ENCODE results near the gene PI4K2A. TPM values are rescaled to one million over a fixed set of nuclear protein-coding genes. Genes with fewer than 3 reads are reported as not detected.
"Not testable (repeated sequence)": the region's sequence is repeated elsewhere in the genome, so short reads cannot be mapped to it uniquely, and the experiment has no call there.

Gene PI4K2A
- total RNA-seq, 1 donor from 2014 or later, result 9.9 TPM

- DNase-seq (no peak), ATAC-seq (ENCODE audit: poor library complexity) (no peak)
- intact Hi-C loops (cut with DNase I), result no loop called here
Measured at GRCh38 chr10:97627731-97628130, 12.7 kb upstream of the PI4K2A start.

- no peak for DNase-seq
- intact Hi-C loops (cut with DNase I), result no loop called here
- ATAC-seq (ENCODE audit: poor library complexity), result no peak
Measured at GRCh38 chr10:97628228-97628627, 12.2 kb upstream of the PI4K2A start.

- no peak for DNase-seq
- no peak for ATAC-seq (ENCODE audit: poor library complexity)
- intact Hi-C loops (cut with DNase I), result no loop called here
Measured at GRCh38 chr10:97629289-97629688, 11.2 kb upstream of the PI4K2A start.

DNA sequence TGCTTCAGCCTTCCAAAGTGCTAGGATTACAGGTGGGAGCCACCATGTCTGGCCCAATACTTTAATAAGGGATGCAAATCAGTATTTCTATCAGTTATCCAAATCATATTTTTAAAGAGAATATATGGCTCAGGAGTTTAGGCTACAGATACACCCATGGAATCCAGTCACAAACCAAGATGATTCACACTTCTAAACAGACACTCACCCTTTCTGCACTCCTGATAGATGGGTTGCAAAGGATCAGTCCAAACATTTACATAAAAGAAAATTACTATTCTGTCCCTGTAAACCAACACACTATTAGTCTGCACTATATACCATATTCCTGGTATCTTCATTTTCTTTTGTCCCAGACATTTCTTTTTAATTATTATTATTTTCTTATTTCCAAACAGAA lies 9.4 kb upstream of the PI4K2A start:
- DNase-seq (no peak), ATAC-seq (ENCODE audit: poor library complexity) (no peak)
- intact Hi-C loops (cut with DNase I), result no loop called here

GRCh38 chr10:97632949-97633884 lies 7.3 kb upstream of the PI4K2A start, which contains the start of gene MORN4:
Gene MORN4, minus strand, starts transcription at chr10:97633500. Its CDS starts 13,847 bp downstream, at chr10:97619653.
- intact Hi-C loops (cut with DNase I), result no loop called here
- ATAC-seq (ENCODE audit: poor library complexity), result peak; percentile 100

GRCh38 chr10:97633921-97634320 lies 6.5 kb upstream of the PI4K2A start:
- DNase-seq (no peak), ATAC-seq (ENCODE audit: poor library complexity) (peak; percentile 7)
- intact Hi-C loops (cut with DNase I), result no loop called here

More at GRCh38 chr10:97632949-97633884, 7.3 kb upstream of the PI4K2A start, which contains the start of gene MORN4:
- peak; percentile 95 for DNase-seq

GRCh38 chr10:97635577-97635976 lies 4.9 kb upstream of the PI4K2A start:
- intact Hi-C loops (cut with DNase I), result no loop called here
- DNase-seq (no peak), ATAC-seq (ENCODE audit: poor library complexity) (no peak)

GRCh38 chr10:97639090-97639489 lies 1.4 kb upstream of the PI4K2A start:
- DNase-seq; intact Hi-C loops (cut with DNase I); ATAC-seq (ENCODE audit: poor library complexity): not testable (repeated sequence)

DNA sequence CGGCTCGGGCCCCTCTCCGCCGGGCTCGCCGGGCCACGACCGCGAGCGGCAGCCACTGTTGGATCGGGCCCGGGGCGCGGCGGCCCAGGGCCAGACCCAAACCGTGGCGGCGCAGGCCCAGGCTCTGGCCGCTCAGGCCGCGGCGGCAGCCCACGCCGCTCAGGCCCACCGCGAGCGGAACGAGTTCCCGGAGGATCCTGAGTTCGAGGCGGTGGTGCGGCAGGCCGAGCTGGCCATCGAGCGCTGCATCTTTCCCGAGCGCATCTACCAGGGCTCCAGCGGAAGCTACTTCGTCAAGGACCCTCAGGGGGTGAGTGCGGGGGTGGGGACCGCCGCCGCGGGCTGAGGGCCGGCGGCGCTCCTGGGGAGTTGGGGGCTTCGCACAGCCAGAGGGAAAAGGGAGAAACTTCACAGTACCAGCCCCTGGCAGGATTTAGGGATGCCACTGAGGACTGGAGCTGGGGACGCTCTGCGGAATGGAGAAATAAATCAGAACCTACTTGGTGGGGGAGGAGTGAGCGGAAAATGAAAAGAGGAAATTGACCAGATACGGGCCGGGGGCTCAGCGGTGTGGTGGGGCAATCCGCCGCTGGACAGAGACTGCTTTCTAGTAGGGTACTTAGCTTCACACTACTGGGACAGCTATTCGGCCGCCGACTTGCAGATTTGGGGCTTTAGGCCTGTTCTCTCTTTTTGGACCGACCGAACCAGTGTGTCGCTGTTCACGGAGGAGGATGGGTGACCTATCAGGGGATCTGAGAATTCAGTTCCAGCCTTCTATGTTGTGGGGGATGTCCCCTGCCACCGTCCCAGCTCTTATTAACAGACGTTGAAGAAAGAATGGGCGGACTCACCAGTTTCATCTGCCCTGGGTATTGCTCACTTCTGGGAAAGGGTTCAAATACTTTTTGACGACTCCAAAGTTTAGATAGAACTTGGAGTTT lies 669 bp downstream of the PI4K2A start:
- ATAC-seq (ENCODE audit: poor library complexity) (peak; percentile 56), DNase-seq (peak; percentile 46)
- intact Hi-C loops (cut with DNase I), result no loop called here

GRCh38 chr10:97642471-97643159 lies 2.1 kb downstream of the PI4K2A start:
- DNase-seq; ATAC-seq (ENCODE audit: poor library complexity); intact Hi-C loops (cut with DNase I): not testable (repeated sequence)

DNA sequence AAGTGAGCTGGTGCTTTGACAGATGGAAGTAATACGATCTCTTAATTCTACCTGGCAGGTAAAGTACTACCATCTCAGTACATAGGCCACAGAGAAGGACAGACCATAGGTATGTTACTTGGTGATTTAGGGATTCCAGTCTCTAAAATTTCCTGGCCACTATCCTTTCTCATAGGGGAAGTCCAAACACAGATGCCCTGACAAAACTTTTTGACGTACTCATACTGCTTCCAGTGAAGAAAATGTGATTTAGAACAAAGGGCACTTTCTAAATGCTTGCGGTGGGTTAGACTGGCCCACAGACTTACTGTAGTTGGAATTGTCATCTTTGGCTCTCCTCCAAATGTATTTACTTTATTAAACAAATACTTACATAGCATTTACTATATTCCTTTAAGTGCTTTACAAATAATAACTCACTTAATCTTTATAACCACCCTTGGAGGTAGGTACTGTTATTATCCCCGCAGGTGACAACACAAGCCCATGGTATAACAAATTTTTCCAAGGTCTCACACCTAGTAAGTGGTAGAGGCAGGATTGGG lies 3.0 kb downstream of the PI4K2A start:
- intact Hi-C loops (cut with DNase I), result no loop called here
- ATAC-seq (ENCODE audit: poor library complexity) (no peak), DNase-seq (no peak)

GRCh38 chr10:97644936-97645335 lies 4.5 kb downstream of the PI4K2A start:
- intact Hi-C loops (cut with DNase I), result no loop called here
- ATAC-seq (ENCODE audit: poor library complexity) (no peak), DNase-seq (no peak)

DNA sequence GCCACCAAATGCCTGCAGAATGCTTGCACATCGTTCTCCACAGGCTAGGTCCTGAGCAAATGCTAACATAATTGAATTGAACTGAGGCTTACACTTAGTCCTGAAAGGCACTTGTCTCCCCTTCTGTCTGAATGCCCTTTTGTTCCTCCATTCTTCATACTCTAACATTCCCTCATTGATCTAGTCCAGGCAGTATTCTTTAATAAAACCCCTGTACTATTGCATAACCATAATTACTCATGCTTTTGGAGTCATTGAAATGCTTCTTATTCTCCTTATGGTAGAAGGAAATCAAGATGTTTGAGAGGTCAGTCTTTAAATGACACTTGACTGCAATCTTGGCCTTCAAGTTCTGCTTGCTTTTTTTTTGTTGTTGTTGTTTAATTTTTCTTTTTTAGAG lies 7.1 kb downstream of the PI4K2A start:
- ATAC-seq (ENCODE audit: poor library complexity), result no peak
- intact Hi-C loops (cut with DNase I), result no loop called here
- DNase-seq, result no peak

GRCh38 chr10:97648562-97649404 lies 8.3 kb downstream of the PI4K2A start:
- intact Hi-C loops (cut with DNase I), result no loop called here
- DNase-seq (no peak), ATAC-seq (ENCODE audit: poor library complexity) (peak; percentile 76)

DNA sequence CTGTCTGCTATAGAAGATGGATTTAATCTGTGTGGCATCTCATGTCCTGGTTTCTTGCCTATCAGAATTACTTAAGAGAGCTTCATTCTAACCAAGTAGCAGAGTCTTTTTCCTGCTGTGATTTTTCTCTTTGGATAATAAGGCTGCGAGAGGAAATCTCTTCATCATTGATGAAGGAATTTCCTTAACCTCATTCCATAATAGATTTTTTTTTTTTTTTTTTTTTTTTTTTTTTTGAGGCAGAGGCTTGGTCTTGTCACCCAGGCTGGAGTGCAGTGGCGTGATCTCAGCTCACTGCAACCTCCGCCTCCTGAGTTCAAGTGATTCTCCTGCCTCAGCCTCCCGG lies 8.9 kb downstream of the PI4K2A start:
- DNase-seq, result not testable (repeated sequence)

GRCh38 chr10:97650726-97651125 lies 10.3 kb downstream of the PI4K2A start:
- intact Hi-C loops (cut with DNase I), result no loop called here
- DNase-seq (no peak), ATAC-seq (ENCODE audit: poor library complexity) (peak; percentile 16)

More for the DNA sequence above, 8.9 kb downstream of the PI4K2A start:
- intact Hi-C loops (cut with DNase I); ATAC-seq (ENCODE audit: poor library complexity): not testable (repeated sequence)

- intact Hi-C loops (cut with DNase I), result no loop called here
- no peak for ATAC-seq (ENCODE audit: poor library complexity)
- no peak for DNase-seq
Measured at GRCh38 chr10:97651773-97652172, 11.3 kb downstream of the PI4K2A start.

DNA sequence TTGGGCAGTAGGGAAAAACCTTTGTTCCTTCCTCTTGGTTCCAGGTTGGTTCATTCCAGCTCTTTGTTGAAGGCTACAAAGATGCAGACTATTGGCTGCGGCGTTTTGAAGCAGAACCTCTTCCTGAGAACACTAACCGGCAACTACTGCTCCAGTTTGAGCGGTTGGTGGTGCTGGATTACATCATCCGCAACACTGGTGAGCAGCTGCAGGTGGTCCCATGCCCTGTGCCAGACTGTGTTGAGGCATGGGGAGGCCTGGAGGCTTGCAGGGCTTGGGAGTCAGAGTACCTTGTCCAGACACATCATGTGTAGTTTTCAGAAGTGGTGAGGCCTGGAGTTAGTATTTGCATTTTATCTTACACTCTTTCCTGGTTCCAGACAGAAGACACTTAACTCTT lies 16.3 kb downstream of the PI4K2A start:
- DNase-seq (no peak), ATAC-seq (ENCODE audit: poor library complexity) (no peak)
- intact Hi-C loops (cut with DNase I), result no loop called here

All from Right ventricle myocardium superior (tissue), 1 donor.